Fibroblast of pulmonary artery (primary cell): ENCODE measurements around the gene NKD2.

Source experiments
- DNase-seq: peaks from one replicate; pipeline ENCODE4 v3.0.0-alpha.2; 2010; ENCODE audit warnings: low read depth
- H3K4me3 ChIP-seq: replicated peaks from 2 replicates; pipeline ENCODE4 v1.5.1; 2011; ENCODE audit warnings: low read depth, mild to moderate bottlenecking, control low read depth, low read length, moderate library complexity
- TF ChIP-seq, protein P1 (sequence below): IDR thresholded peaks from 2 replicates; pipeline ENCODE4 v1.5.1; 2011; ENCODE audit warnings: mild to moderate bottlenecking, control low read depth, low read length, inconsistent platforms; ENCODE audit errors: missing control alignments

The NKD2 gene

DNA sequence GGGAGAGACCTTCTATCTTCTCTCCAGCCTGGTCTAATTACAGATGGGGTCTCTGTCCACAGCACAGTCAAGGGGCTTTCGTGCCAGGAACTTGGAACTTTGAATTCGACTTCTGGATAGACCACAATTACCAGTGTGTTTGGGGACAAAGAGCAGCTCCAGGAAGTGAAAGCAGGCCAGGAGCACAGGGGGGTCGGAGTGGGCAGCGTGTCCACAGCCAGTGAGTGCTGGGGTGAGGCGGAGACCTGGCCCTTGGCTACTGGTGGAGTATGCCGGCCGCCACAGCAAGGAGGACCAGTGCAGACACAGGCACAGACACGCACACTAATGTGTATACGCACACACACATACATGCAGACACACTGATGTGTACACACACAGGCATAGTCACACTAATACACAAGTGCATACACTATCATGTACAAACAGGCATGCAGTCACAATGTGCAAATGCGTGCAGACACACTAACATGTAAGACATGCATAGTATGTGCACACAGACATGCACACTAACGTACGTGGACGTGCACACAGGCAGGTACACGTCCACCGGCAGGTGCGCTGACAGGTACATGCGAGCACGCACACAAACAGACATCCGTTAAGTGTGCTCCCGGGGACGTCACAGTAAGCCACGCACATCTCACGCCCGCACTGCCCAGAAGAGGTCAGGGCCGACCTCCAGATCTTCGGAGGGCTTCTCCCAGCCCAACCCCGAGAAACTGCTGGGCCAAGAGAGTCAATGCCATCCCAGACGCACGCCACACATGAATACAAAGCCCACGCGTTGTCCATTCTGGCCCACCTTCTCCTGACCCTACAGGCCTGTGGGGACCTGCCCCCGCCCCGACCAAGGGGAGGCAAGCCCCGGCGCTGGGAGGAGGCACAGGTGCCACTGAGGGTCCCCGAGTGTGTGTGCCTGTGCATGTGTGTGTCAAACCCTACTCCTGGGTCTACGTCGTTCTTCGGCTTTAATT lies 46.5 kb downstream of the NKD2 start:
- DNase-seq: no peak
- TF ChIP-seq, protein P1, sequence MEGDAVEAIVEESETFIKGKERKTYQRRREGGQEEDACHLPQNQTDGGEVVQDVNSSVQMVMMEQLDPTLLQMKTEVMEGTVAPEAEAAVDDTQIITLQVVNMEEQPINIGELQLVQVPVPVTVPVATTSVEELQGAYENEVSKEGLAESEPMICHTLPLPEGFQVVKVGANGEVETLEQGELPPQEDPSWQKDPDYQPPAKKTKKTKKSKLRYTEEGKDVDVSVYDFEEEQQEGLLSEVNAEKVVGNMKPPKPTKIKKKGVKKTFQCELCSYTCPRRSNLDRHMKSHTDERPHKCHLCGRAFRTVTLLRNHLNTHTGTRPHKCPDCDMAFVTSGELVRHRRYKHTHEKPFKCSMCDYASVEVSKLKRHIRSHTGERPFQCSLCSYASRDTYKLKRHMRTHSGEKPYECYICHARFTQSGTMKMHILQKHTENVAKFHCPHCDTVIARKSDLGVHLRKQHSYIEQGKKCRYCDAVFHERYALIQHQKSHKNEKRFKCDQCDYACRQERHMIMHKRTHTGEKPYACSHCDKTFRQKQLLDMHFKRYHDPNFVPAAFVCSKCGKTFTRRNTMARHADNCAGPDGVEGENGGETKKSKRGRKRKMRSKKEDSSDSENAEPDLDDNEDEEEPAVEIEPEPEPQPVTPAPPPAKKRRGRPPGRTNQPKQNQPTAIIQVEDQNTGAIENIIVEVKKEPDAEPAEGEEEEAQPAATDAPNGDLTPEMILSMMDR: no peak
- no peak overlapping the region for H3K4me3 ChIP-seq

DNA sequence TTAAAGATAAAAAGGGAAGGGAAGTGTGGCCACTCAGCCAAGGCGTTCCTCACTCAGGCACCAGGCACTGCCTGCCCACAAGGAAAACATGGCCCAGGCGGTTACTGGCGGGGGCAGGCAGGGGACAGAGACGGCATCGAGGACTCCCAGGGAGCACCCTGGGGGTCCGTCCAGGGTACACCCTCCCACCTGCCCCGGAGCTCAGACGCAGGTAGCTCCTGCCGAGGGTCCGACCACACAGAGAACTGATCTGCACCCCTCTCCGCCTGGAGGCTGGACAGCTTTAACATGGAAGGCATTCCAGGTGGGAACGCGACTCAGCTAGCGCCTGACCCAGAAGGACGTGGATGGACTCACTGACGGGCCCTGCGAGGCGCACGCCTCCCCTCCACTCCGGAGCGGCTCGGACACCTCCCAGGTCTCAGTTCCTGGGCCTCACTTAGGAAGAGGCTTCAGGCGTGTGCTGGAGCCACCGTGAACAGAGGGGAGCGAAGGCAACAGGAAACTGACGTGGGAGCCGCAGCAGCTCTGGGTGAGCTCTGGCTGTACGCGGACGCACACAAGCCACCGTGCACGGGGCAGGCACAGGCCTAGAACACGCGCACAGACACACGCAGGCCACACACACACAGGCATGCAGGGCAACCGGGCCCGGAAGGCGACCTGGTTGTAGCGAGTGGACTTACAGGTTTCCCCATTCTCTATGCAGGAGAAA lies 47.5 kb downstream of the NKD2 start:
- no peak for DNase-seq
- no peak overlapping the region for H3K4me3 ChIP-seq
- TF ChIP-seq, protein P1: no peak

DNA sequence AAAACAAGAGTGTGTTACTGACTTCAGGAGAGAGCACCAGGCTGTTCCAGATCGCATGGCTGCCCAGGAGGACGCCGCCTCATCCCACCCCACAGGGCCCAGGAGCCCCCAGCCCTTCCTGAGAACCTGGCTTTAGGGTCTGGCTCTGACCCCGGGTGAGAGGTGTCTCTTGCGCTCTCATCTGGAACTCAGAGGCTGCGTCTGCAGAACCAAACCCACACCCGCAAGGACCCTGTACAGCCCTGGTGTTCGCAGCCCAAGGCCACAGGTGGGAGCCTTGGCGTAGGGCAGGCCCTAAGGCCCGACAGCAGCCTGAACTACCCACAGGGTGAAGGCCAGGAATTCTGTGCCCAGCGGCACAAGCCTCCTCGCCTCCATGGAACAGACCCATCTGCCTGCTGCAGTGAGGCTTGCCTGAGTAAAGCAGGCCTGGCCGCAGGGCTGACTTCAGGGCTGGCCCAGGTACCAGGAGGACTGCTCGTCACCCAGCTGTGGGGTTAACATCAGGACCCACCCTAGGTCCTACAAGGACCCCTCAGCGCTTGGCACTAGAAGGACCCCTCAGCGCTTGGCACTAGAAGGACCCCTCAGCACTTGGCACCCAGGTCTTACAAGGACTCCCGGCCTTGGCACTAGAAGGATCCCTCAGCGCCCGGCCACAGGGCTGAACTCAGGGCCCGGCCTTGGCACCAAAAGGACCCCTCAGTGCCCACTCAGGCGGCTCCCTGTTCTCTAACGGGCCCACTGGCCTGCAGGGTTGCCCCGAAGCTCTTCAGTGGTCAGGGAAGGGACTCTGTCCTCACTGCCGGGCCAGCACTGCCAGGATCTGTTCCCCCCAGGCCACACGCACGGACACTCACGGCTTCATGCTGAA lies 48.2 kb downstream of the NKD2 start:
- no peak overlapping the region for H3K4me3 ChIP-seq
- no peak for DNase-seq
- TF ChIP-seq, protein P1: no peak

DNA sequence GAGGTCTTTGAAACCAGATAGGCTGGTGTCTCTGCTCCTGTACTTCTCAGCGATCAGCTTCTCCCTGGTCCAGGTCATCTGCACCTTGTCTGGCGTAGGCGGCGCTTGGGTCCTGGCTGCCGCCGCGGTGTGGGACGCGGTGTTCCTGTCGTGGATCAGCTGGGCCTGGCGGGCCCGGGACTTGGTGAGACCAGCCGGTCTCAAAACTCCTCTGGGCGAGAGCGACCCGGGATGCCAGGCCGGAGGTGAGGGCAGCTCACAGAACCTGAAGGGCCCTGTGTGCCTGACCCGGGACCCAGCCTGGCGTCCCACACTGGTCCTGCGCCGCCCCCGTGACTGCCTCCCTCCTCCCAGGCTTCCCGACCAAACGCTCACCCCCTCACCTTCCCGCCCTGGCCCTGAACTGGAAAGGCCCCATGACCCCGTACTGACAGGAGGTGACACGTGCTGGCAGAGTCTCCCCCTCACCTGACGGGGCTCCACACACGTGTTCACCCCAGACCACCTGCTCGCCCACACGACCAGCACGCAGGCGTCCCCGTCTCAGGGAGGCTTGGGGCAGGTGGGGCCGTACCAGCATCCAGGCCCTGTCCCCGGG lies 49.0 kb downstream of the NKD2 start:
- TF ChIP-seq, protein P1: no peak
- no peak overlapping the region for H3K4me3 ChIP-seq
- DNase-seq: no peak

DNA sequence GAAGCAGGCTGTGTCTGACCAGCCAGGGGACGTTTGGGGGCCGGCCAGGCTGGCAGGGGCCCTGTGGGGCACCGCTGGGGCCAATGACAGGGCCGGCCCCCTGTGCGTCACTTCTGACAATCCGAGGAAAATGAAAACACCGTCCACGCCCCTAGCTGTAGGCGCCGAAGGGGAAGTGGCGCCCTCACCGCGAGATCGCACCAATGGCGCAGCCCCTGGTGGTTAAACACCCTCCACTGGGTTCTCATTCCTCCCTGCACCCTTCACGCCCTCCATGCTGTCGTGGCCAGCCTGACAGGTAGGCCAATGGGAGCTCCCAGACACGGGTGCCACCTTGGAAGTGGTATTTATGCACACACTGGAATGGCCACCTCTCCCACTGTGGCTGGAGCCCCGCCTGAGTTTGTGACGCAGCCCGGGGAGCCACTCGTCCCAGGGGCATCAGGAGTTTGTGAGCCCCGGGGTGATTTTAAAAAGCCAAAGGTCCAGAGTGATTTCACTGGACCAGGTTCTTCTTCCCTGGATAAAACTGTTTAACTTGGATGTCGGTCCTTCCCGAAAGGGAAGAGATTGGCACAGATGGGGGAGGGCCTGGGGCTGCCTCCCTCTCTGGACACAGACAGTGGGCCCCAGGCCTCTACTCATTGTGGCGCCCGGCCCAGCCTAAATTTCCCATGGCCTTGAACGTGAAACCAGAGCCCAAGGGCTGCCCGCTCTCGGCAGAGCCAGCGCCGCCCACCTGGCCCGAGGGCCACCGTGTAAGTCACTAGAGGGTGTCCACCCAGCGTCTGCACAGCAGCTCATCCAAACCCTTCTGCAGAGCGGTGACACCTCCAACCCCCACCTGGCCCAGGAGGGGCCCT lies 49.7 kb downstream of the NKD2 start:
- TF ChIP-seq, protein P1: no peak
- H3K4me3 ChIP-seq: no peak overlapping the region
- DNase-seq: no peak
